Rectal smooth muscle tissue (tissue), 1 donor: ENCODE data around the gene POSTN.

Experiments used
- H3K27ac ChIP-seq: one replicate; pipeline ENCODE4 v1.7.0; 2013; ENCODE audit warnings: low read depth, low read length, inconsistent platforms
- H3K27me3 ChIP-seq: one replicate; pipeline ENCODE4 v1.7.0; 2013; ENCODE audit warnings: low read length; ENCODE audit not compliant: control insufficient read depth, insufficient read depth
- H3K36me3 ChIP-seq: one replicate; pipeline ENCODE4 v1.7.0; 2013; ENCODE audit warnings: low read length; ENCODE audit not compliant: control insufficient read depth, insufficient read depth
- H3K4me1 ChIP-seq: one replicate; pipeline ENCODE4 v1.7.0; 2013; ENCODE audit warnings: low read length; ENCODE audit not compliant: control insufficient read depth, insufficient read depth
- H3K4me3 ChIP-seq: one replicate; pipeline ENCODE4 v1.7.0; 2013; ENCODE audit warnings: low read length
- H3K9ac ChIP-seq: one replicate; pipeline ENCODE4 v1.7.0; 2013; ENCODE audit warnings: low read length

The POSTN gene

GRCh38 chr13:37535501-37535900 lies 63.1 kb downstream of the POSTN start:
- no peak overlapping the region for H3K4me3 ChIP-seq
- H3K36me3 ChIP-seq = no peaks in the 10 kb centered on the region
- no peaks in the 10 kb centered on the region for H3K27me3 ChIP-seq
- H3K4me1 ChIP-seq = no peaks in the 10 kb centered on the region
- no peak overlapping the region for H3K9ac ChIP-seq
- H3K27ac ChIP-seq = no peak overlapping the region

- Histone ChIP-seq H3K4me3 (no peak overlapping the region), H3K4me1 (no peaks in the 10 kb centered on the region), H3K27ac (no peak overlapping the region), H3K36me3 (no peaks in the 10 kb centered on the region), H3K27me3 (no peaks in the 10 kb centered on the region), H3K9ac (no peak overlapping the region)
These were observed 63.9 kb downstream of the POSTN start for GRCh38 chr13:37534676-37535075.

GRCh38 chr13:37534181-37534580 lies 64.4 kb downstream of the POSTN start:
- no peak overlapping the region for H3K9ac ChIP-seq
- H3K27me3 ChIP-seq = no peaks in the 10 kb centered on the region
- no peaks in the 10 kb centered on the region for H3K4me1 ChIP-seq
- H3K36me3 ChIP-seq = no peaks in the 10 kb centered on the region
- no peak overlapping the region for H3K27ac ChIP-seq
- H3K4me3 ChIP-seq = no peak overlapping the region

GRCh38 chr13:37531049-37531448 lies 67.5 kb downstream of the POSTN start:
- Histone ChIP-seq H3K27me3 (no peaks in the 10 kb centered on the region), H3K4me1 (no peaks in the 10 kb centered on the region), H3K27ac (no peak overlapping the region), H3K4me3 (no peak overlapping the region), H3K36me3 (no peaks in the 10 kb centered on the region), H3K9ac (no peak overlapping the region)

- H3K36me3 ChIP-seq = no peaks in the 10 kb centered on the region
- no peak overlapping the region for H3K27ac ChIP-seq
- H3K9ac ChIP-seq = no peak overlapping the region
- H3K4me1 ChIP-seq = no peaks in the 10 kb centered on the region
- no peaks in the 10 kb centered on the region for H3K27me3 ChIP-seq
- no peak overlapping the region for H3K4me3 ChIP-seq
These were observed 68.7 kb downstream of the POSTN start for GRCh38 chr13:37529751-37530385.

- H3K36me3 ChIP-seq = no peaks in the 10 kb centered on the region
- no peak overlapping the region for H3K27ac ChIP-seq
- no peak overlapping the region for H3K4me3 ChIP-seq
- H3K4me1 ChIP-seq = no peaks in the 10 kb centered on the region
- no peaks in the 10 kb centered on the region for H3K27me3 ChIP-seq
- H3K9ac ChIP-seq = no peak overlapping the region
These were observed 71.7 kb downstream of the POSTN start for GRCh38 chr13:37526710-37527473.

GRCh38 chr13:37515226-37515625 lies 83.3 kb downstream of the POSTN start:
- no peaks in the 10 kb centered on the region for H3K36me3 ChIP-seq

More at GRCh38 chr13:37515226-37515625, 83.3 kb downstream of the POSTN start:
- Histone ChIP-seq H3K4me1 (no peaks in the 10 kb centered on the region), H3K27ac (no peak overlapping the region), H3K4me3 (no peak overlapping the region), H3K27me3 (no peaks in the 10 kb centered on the region), H3K9ac (no peak overlapping the region)
